K562 (cell line): ENCODE measurements around the gene SAV1. TPM values are rescaled to one million over a fixed set of nuclear protein-coding genes. Genes with fewer than 3 reads are reported as not detected.

Source experiments
- ATAC-seq: fragments of 200-7000 bp; cut with Tn5 transposase; 3 replicates; pipeline ENCODE4 v1.9.1; 2020; ENCODE audit warnings: moderate library complexity
- BruUV-seq: library from RNA; stranded (reverse); fragments of 400-500 nt; replicated peaks from 2 replicates; lab custom pipeline; 2021; lab: Mats Ljungman, UMichigan
- CTCF ChIA-PET: fragments of 300-600 bp; formaldehyde crosslinking; extraction: SDS; loops from one replicate; lab custom pipeline; 2021; ENCODE audit warnings: low intra/inter-chr PET ratio; lab: Yijun Ruan, JAX
- POLR2A ChIA-PET: fragments of 300-600, 350-650 bp; sonication (Branson Sonifier 250); formaldehyde crosslinking; extraction: SDS; loops from one replicate; lab custom pipeline; 2021; ENCODE audit warnings: antibody characterized with exemption, inconsistent platforms; lab: Yijun Ruan, JAX
- DNase-seq, 4 experiments: peaks; one replicate each; pipeline versions ENCODE4 v3.0.0 to v3.0.0-alpha.2; 2011 to 2018; ENCODE audit warnings: low spot score in 3 of 4, mixed read lengths in 3 of 4; ENCODE audit errors: extremely low read depth in 1 of 4
- FAIRE-seq: peaks from 2 replicates; lab custom pipeline; 2011; peaks lifted over from hg19 to GRCh38; lab: Jason Lieb, UNC
- H2AFZ ChIP-seq: 2 replicates; pipeline ENCODE4 v1.6.0; 2011; ENCODE audit warnings: low read depth, low read length, control low read depth, inconsistent platforms
- H3K27ac ChIP-seq: fragments of 200-600 bp; 3 replicates; pipeline ENCODE4 v1.8.0; 2011; ENCODE audit warnings: low read depth, mild to moderate bottlenecking, control low read depth, inconsistent platforms, low read length, moderate library complexity, mixed read lengths; ENCODE audit errors: extremely low read depth
- H3K27me3 ChIP-seq, 2 experiments: fragments of 300-600 bp in 1 of 2; 2 replicates in 1 of 2; 3 replicates in 1 of 2; pipeline versions ENCODE4 v1.6.0 to v1.8.0; 2011; ENCODE audit warnings: inconsistent platforms in 2 of 2, low read length in 2 of 2, mild to moderate bottlenecking in 1 of 2, mixed read lengths in 1 of 2, moderate library complexity in 1 of 2; ENCODE audit not compliant: control insufficient read depth in 2 of 2, insufficient read depth in 2 of 2
- H3K36me3 ChIP-seq: fragments of 300-600 bp; 3 replicates; pipeline ENCODE4 v1.8.0; 2011; ENCODE audit warnings: mild to moderate bottlenecking, low read length, inconsistent platforms; ENCODE audit not compliant: control insufficient read depth, insufficient read depth
- H3K4me1 ChIP-seq, 2 experiments: fragments of 200-600 bp in 1 of 2; replicated peaks in 1 of 2; 2 replicates in 1 of 2; 3 replicates in 1 of 2; pipeline versions ENCODE4 v1.5.1 to v1.8.0; 2011; ENCODE audit warnings: inconsistent platforms in 2 of 2, low read length in 2 of 2, mild to moderate bottlenecking in 1 of 2, mixed read lengths in 1 of 2, moderate library complexity in 1 of 2; ENCODE audit not compliant: control insufficient read depth in 2 of 2, insufficient read depth in 2 of 2
- H3K4me2 ChIP-seq: 2 replicates; pipeline ENCODE4 v1.6.1; 2011; ENCODE audit warnings: low read length, control low read depth, inconsistent platforms, mixed read lengths; ENCODE audit not compliant: insufficient read depth
- H3K4me3 ChIP-seq: fragments of 200-600 bp; sonication (generic), shearing (Covaris generic); 2 replicates; pipeline ENCODE4 v1.5.1; 2016; ENCODE audit warnings: control low read depth, inconsistent platforms
- H3K79me2 ChIP-seq: fragments of 200-600 bp; 3 replicates; pipeline ENCODE4 v1.8.0; 2011; ENCODE audit warnings: low read length, inconsistent platforms; ENCODE audit not compliant: control insufficient read depth, insufficient read depth
- H3K9ac ChIP-seq, 2 experiments: 2 replicates each; pipeline versions ENCODE4 v1.6.0 to v1.6.1; 2011; ENCODE audit warnings: low read depth in 2 of 2, low read length in 2 of 2, control low read depth in 1 of 2, inconsistent platforms in 1 of 2, mild to moderate bottlenecking in 1 of 2, mixed read lengths in 1 of 2; ENCODE audit not compliant: insufficient read depth in 1 of 2
- H3K9me1 ChIP-seq: one replicate; pipeline ENCODE4 v1.6.0; 2011; ENCODE audit warnings: inconsistent platforms, mild to moderate bottlenecking, low read length, moderate library complexity; ENCODE audit not compliant: control insufficient read depth, insufficient read depth
- H3K9me3 ChIP-seq: replicated peaks from 2 replicates; pipeline ENCODE4 v1.5.1; 2011; ENCODE audit warnings: low read depth, low read length, inconsistent platforms; ENCODE audit not compliant: control insufficient read depth, insufficient read depth
- H4K20me1 ChIP-seq: replicated peaks from 2 replicates; pipeline ENCODE4 v1.6.1; 2011; ENCODE audit warnings: low read length, inconsistent platforms, mixed read lengths; ENCODE audit not compliant: control insufficient read depth, insufficient read depth
- ETV1 ChIP-seq: fragments of 450-650 bp; conservative IDR thresholded peaks from 2 replicates; pipeline ENCODE4 v1.6.1; 2016; ENCODE audit warnings: missing genetic modification characterization, control low read depth, low read depth, missing compliant biosample characterization
- EZH2 ChIP-seq: IDR thresholded peaks from 2 replicates; pipeline ENCODE4 v1.6.1; 2012; ENCODE audit warnings: low read depth, mild to moderate bottlenecking, inconsistent platforms, low read length, borderline replicate concordance
- MBD2 ChIP-seq: sonication (generic); IDR thresholded peaks from 2 replicates; pipeline ENCODE4 v1.6.1; 2016; ENCODE audit warnings: low read depth, borderline replicate concordance
- MXI1 ChIP-seq: IDR thresholded peaks from 2 replicates; pipeline ENCODE4 v1.6.1; 2011; ENCODE audit warnings: low read depth, mild to moderate bottlenecking, improper control_type of control experiment, low read length
- NCOA1 ChIP-seq: fragments of 450-650 bp; IDR thresholded peaks from 2 replicates; pipeline ENCODE4 v1.6.1; 2016; ENCODE audit warnings: low read depth
- NCOR1 ChIP-seq: fragments of 450-650 bp; IDR thresholded peaks from 2 replicates; pipeline ENCODE4 v1.6.1; 2016; ENCODE audit warnings: mild to moderate bottlenecking, moderate library complexity
- POLR3G ChIP-seq: IDR thresholded peaks from 2 replicates; pipeline ENCODE4 v1.6.1; 2011; ENCODE audit not compliant: insufficient read length, insufficient replicate concordance; ENCODE audit errors: extremely low read depth
- XRCC4 ChIP-seq: IDR thresholded peaks from one replicate; pipeline ENCODE4 v1.6.1; 2011; ENCODE audit not compliant: insufficient read depth, insufficient read length; ENCODE audit errors: extremely low read depth
- ZBTB5 ChIP-seq: fragments of 450-650 bp; IDR thresholded peaks from 2 replicates; pipeline ENCODE4 v1.6.1; 2017; ENCODE audit warnings: antibody characterized with exemption
- ZFX ChIP-seq: sonication (generic); formaldehyde crosslinking; IDR thresholded peaks from 2 replicates; pipeline ENCODE4 v1.8.0; 2022; ENCODE audit warnings: mild to moderate bottlenecking, missing genetic modification reagents, moderate library complexity
- ZNF143 ChIP-seq: sonication (generic); formaldehyde crosslinking; IDR thresholded peaks from 2 replicates; pipeline ENCODE4 v1.9.0; 2022; ENCODE audit warnings: mild to moderate bottlenecking, missing genetic modification reagents
- ZNF668 ChIP-seq: fragments of 250-450 bp; sonication (Bioruptor Pico); IDR thresholded peaks from 2 replicates; pipeline ENCODE4 v1.8.0; 2022; ENCODE audit warnings: mild to moderate bottlenecking, inconsistent platforms
- WGBS: fragments of 100-300 bp; shearing (Covaris generic); methylation state at CpG from one replicate; pipeline ENCODE4 v1.1.6; 2016; ENCODE audit warnings: low coverage, mixed read lengths; ENCODE audit not compliant: insufficient coverage; ENCODE audit errors: missing lambda C conversion rate; 5-methylcytosine and 5-hydroxymethylcytosine counted together
- in situ Hi-C: fragments of 300-500 bp; cut with MboI; formaldehyde crosslinking; loops from 4 replicates; pipeline ENCODE4 v1.15.0; 2018; ENCODE audit warnings: inconsistent platforms, mixed read lengths
- intact Hi-C: fragments of 100-400 bp; cut with micrococcal nuclease; formaldehyde crosslinking; loops from 2 replicates; pipeline ENCODE4 v1.14.2; 2022
- polyA plus RNA-seq, 8 experiments: library from polyadenylated mRNA; depleted of rRNA in 4 of 8; stranded (reverse) in 5 of 8; unstranded in 3 of 8; fragments of >200 nt; fragmentation: Nextera tagmentation in 2 of 8; fragmentation: Illumina TruSeq in 1 of 8; extraction: Ambion mirVana in 2 of 8; extraction: Trizol in 1 of 8; gene quantifications; 2 replicates each; pipeline versions ENCODE4 v1.2.1 to v1.2.3, GENCODE V29; 2011 to 2014; ENCODE audit warnings: inconsistent platforms in 1 of 8, missing spikeins in 1 of 8
- total RNA-seq, 7 experiments: library from RNA; depleted of rRNA in 6 of 7; stranded (reverse); fragments of >200 nt in 6 of 7; fragmentation: Illumina TruSeq in 2 of 7; extraction: Trizol in 2 of 7; gene quantifications; 2 replicates each; pipeline versions ENCODE4 v1.2.1 to v1.2.3, GENCODE V29; 2011 to 2021; ENCODE audit warnings: low replicate concordance in 1 of 7

The SAV1 gene
- total and polyA plus RNA-seq, 9 of the 15 experiments (the other 6 are each of a cell fraction or from before 2014, with no cell fraction given) = 6.5 to 18.1 (median 16.1) TPM

GRCh38 chr14:50608302-50608851 lies 59.7 kb downstream of the SAV1 start:
- Histone ChIP-seq H3K9ac (no peak overlapping the region), H3K4me1 (no peaks in the 10 kb centered on the region), H3K27me3 (peaks cover 0 to 3% of the 10 kb centered on the region in 2 experiments; a peak in 3 of 5 replicates), H4K20me1 (no peaks in the 10 kb centered on the region), H3K9me1 (no peaks in the 10 kb centered on the region), H3K4me3 (no peak overlapping the region), H3K4me2 (no peak overlapping the region), H3K9me3 (no peaks in the 10 kb centered on the region), H3K36me3 (no peaks in the 10 kb centered on the region), H2AFZ (no peak overlapping the region), H3K79me2 (no peaks in the 10 kb centered on the region), H3K27ac (no peak overlapping the region)
- BruUV-seq = no TSS peak
- WGBS = 0% methylated on average over 1 of the region's 1 CpG
- FAIRE-seq = no peak
- no peak for DNase-seq
- ChIA-PET CTCF (interaction anchor here (0.6 kb wide), 1 partner anchor 133 kb away, joined by 4 read pairs; no protein-coding TSS in a partner anchor), POLR2A (no interaction called here)
- no peak for ATAC-seq
- intact Hi-C loops (loop anchor here (10.0 kb wide), 1 partner anchor 256 kb away; no protein-coding TSS in a partner anchor), in situ Hi-C loops (no loop called here)
- TF ChIP-seq MBD2 (no peak), NCOA1 (no peak), ZNF668 (no peak)

- no peaks in the 10 kb centered on the region for H3K36me3 ChIP-seq
- ATAC-seq = no peak
- TF ChIP-seq EZH2 = no peak
- no peak for TF ChIP-seq ZFX
- no peak for TF ChIP-seq XRCC4
- no peak for TF ChIP-seq NCOR1
- no peak for TF ChIP-seq POLR3G
- no peak for TF ChIP-seq ZNF143
- TF ChIP-seq ETV1 (tag) = no peak
- TF ChIP-seq ZBTB5 = no peak
- no peak for TF ChIP-seq MXI1
These were observed 60.3 kb downstream of the SAV1 start for GRCh38 chr14:50607761-50608160.

More at GRCh38 chr14:50607761-50608160, 60.3 kb downstream of the SAV1 start:
- intact Hi-C loops (loop anchor here (10.0 kb wide), 1 partner anchor 257 kb away; no protein-coding TSS in a partner anchor), in situ Hi-C loops (no loop called here)
- 0% methylated on average over 1 of the region's 1 CpG for WGBS
- no peaks in the 10 kb centered on the region for H3K4me1 ChIP-seq
- H3K4me3 ChIP-seq = no peak overlapping the region
- no peaks in the 10 kb centered on the region; a peak in 1 of 5 replicates for H3K27me3 ChIP-seq
- no peak overlapping the region for H3K4me2 ChIP-seq
- no peaks in the 10 kb centered on the region for H3K9me1 ChIP-seq
- ChIA-PET POLR2A (no interaction called here), CTCF (interaction anchor here (0.6 kb wide), 1 partner anchor 134 kb away, joined by 4 read pairs; no protein-coding TSS in a partner anchor)
- BruUV-seq = no TSS peak
- H3K27ac ChIP-seq = no peak overlapping the region
- DNase-seq (no peak), FAIRE-seq (no peak)
- H2AFZ ChIP-seq = no peak overlapping the region
- H3K9ac ChIP-seq = no peak overlapping the region
- H3K79me2 ChIP-seq = no peaks in the 10 kb centered on the region
- no peaks in the 10 kb centered on the region for H3K9me3 ChIP-seq
- H4K20me1 ChIP-seq = no peaks in the 10 kb centered on the region
